Sigmoid colon (tissue), 7 donors: ENCODE results near the gene SNRNP200. TPM values are rescaled to one million over a fixed set of nuclear protein-coding genes. Genes with fewer than 3 reads are reported as not detected.
"Not testable (repeated sequence)": the region's sequence is repeated elsewhere in the genome, so short reads cannot be mapped to it uniquely, and the experiment has no call there.

Source experiments
- DNase-seq: peaks from one replicate; pipeline ENCODE4 v3.0.0-alpha.2; 2019
- H3K27ac ChIP-seq, 4 donors: fragments of 200-600 bp; sonication (generic); one replicate each; pipeline ENCODE4 v1.5.1; 2016 to 2019; ENCODE audit warnings: mild to moderate bottlenecking in 1 of 4
- H3K27me3 ChIP-seq, 3 donors: fragments of 200-600 bp; sonication (generic); one replicate each; pipeline ENCODE4 v1.5.1; 2019; ENCODE audit warnings: mild to moderate bottlenecking in 1 of 3
- H3K36me3 ChIP-seq, 4 donors: fragments of 200-600 bp; sonication (generic); one replicate each; pipeline ENCODE4 v1.5.1; 2016 to 2019
- H3K4me1 ChIP-seq, 4 donors: fragments of 200-600 bp; sonication (generic); one replicate each; pipeline ENCODE4 v1.5.1; 2017 to 2019
- H3K4me3 ChIP-seq, 4 donors: fragments of 200-600 bp; sonication (generic); one replicate each; pipeline ENCODE4 v1.5.1; 2017 to 2019; ENCODE audit warnings: mild to moderate bottlenecking in 2 of 4, moderate library complexity in 1 of 4
- H3K9me3 ChIP-seq, 4 donors: fragments of 200-600 bp in 3 of 4; sonication (generic) in 3 of 4; one replicate each; pipeline versions ENCODE4 v1.5.1 to v1.6.1; 2013 to 2019
- CTCF ChIP-seq, 4 experiments: fragments of 450-650 bp in 3 of 4; fragments of 200-600 bp in 1 of 4; IDR thresholded peaks; one replicate each; pipeline ENCODE4 v1.5.1; 2016 to 2019; ENCODE audit warnings: antibody characterized with exemption in 4 of 4, mild to moderate bottlenecking in 3 of 4, moderate library complexity in 2 of 4
- EP300 ChIP-seq, 4 donors: sonication (generic); formaldehyde crosslinking; IDR thresholded peaks; one replicate each; pipeline ENCODE4 v1.6.1; 2017; ENCODE audit warnings: antibody characterized with exemption in 4 of 4
- POLR2A ChIP-seq, 2 donors: fragments of 450-650 bp; IDR thresholded peaks; one replicate each; pipeline ENCODE4 v1.6.1; 2016; ENCODE audit warnings: antibody characterized with exemption in 2 of 2, mild to moderate bottlenecking in 2 of 2, moderate library complexity in 2 of 2
- POLR2AphosphoS5 ChIP-seq, 4 donors: sonication (generic); formaldehyde crosslinking; IDR thresholded peaks; one replicate each; pipeline ENCODE4 v1.6.1; 2017; ENCODE audit warnings: antibody characterized with exemption in 4 of 4
- WGBS, 2 donors: extraction: QIAGEN DNeasy Blood & Tissue Kit; methylation state at CpG; one replicate each; pipeline ENCODE4 v1.1.7; 2013; 5-methylcytosine and 5-hydroxymethylcytosine counted together
- intact Hi-C: fragments of 100-400 bp; cut with DNase I; formaldehyde crosslinking; loops from one replicate; pipeline ENCODE4 v1.15.1; 2023
- polyA plus RNA-seq, 3 donors: library from polyadenylated mRNA; stranded (reverse); fragments of 200-250 nt; gene quantifications; one replicate each; pipeline ENCODE4 v1.2.3, GENCODE V29; 2013
- total RNA-seq, 4 donors: library from RNA; depleted of rRNA; stranded (reverse); fragments of >200 nt; gene quantifications; one replicate each; pipeline ENCODE4 v1.1.0, GENCODE V29; 2016
- donor health status: healthy with polysubstance abuse.
- donor health status: Bipolar disorder and iron deficiency.
- donor health status: healthy.

Gene SNRNP200
- total and polyA plus RNA-seq, 7 donors, result 26.8 to 86.5 (median 78.9) TPM

GRCh38 chr2:96260387-96261260 lies 44.7 kb downstream of the SNRNP200 start:
- Histone ChIP-seq H3K9me3 (no peaks in the 10 kb centered on the region), H3K27me3 (no peaks in the 10 kb centered on the region), H3K36me3 (peaks cover 0 to 30% (median 9%) of the 10 kb centered on the region in 4 donors), H3K27ac (peak overlapping the region; percentile 76 to 83 (median 80)), H3K4me1 (peaks cover 0 to 76% (median 67%) of the 10 kb centered on the region in 4 donors), H3K4me3 (peak overlapping the region in 1 of 4 donors; percentile 6)
- TF ChIP-seq EP300 (IDR thresholded peaks at IDR 0.05), result no peak
- peak in 2 of 4 donors; percentile 45 to 71 for TF ChIP-seq POLR2AphosphoS5 (IDR thresholded peaks at IDR 0.05)
- no peak for TF ChIP-seq POLR2A (IDR thresholded peaks at IDR 0.05)
- peak in 2 of 4 experiments; percentile 13 for TF ChIP-seq CTCF (IDR thresholded peaks at IDR 0.05)
- 31 to 54% methylated on average over 10 of the region's 10 CpGs for WGBS, 2 donors
- peak; percentile 77 for DNase-seq
- intact Hi-C loops, result loop anchor here (5.0 to 10.0 kb wide), 2 partner anchors 118 to 1096 kb away; partner anchors contain the start of gene ZNF2

- 43 to 69% methylated on average over 5 of the region's 5 CpGs for WGBS, 2 donors
- peaks cover 0 to 41% (median 17%) of the 10 kb centered on the region in 4 donors for H3K36me3 ChIP-seq
Observed at GRCh38 chr2:96259497-96259921, 45.8 kb downstream of the SNRNP200 start.

GRCh38 chr2:96258166-96259022 lies 47.0 kb downstream of the SNRNP200 start:
- 90 to 91% methylated on average over 7 of the region's 7 CpGs for WGBS, 2 donors
- TF ChIP-seq POLR2AphosphoS5 (IDR thresholded peaks at IDR 0.05) (no peak), CTCF (IDR thresholded peaks at IDR 0.05) (no peak), EP300 (IDR thresholded peaks at IDR 0.05) (no peak), POLR2A (IDR thresholded peaks at IDR 0.05) (no peak)
- peak overlapping the region; percentile 76 to 83 (median 80) for H3K27ac ChIP-seq
- H3K4me1 ChIP-seq, result peaks cover 0 to 58% (median 50%) of the 10 kb centered on the region in 4 donors
- intact Hi-C loops, result no loop called here
- H3K27me3 ChIP-seq, result no peaks in the 10 kb centered on the region
- DNase-seq, result peak; percentile 53
- H3K36me3 ChIP-seq, result peaks cover 8 to 44% (median 28%) of the 10 kb centered on the region in 4 donors
- no peak overlapping the region for H3K4me3 ChIP-seq
- no peaks in the 10 kb centered on the region for H3K9me3 ChIP-seq

More at GRCh38 chr2:96259497-96259921, 45.8 kb downstream of the SNRNP200 start:
- Histone ChIP-seq H3K9me3 (no peaks in the 10 kb centered on the region), H3K27me3 (no peaks in the 10 kb centered on the region), H3K4me3 (no peak overlapping the region), H3K4me1 (peaks cover 0 to 69% (median 62%) of the 10 kb centered on the region in 4 donors), H3K27ac (peak overlapping the region; percentile 76 to 83 (median 80))
- DNase-seq, result peak; percentile 63
- TF ChIP-seq POLR2A (IDR thresholded peaks at IDR 0.05) (no peak), POLR2AphosphoS5 (IDR thresholded peaks at IDR 0.05) (peak in 1 of 4 donors; percentile 16), EP300 (IDR thresholded peaks at IDR 0.05) (no peak), CTCF (IDR thresholded peaks at IDR 0.05) (no peak)
- intact Hi-C loops, result no loop called here

- H3K9me3 ChIP-seq, intact Hi-C loops, DNase-seq, H3K27me3 ChIP-seq, H3K4me3 ChIP-seq: not testable (repeated sequence)
- peaks cover 0 to 54% (median 48%) of the 10 kb centered on the region in 4 donors for H3K4me1 ChIP-seq
- H3K36me3 ChIP-seq, result peaks cover 11 to 50% (median 35%) of the 10 kb centered on the region in 4 donors
- peak overlapping the region; percentile 76 to 83 (median 80) for H3K27ac ChIP-seq
- WGBS, 2 donors, result 94% methylated on average over 3 of the region's 3 CpGs
Observed at GRCh38 chr2:96257744-96258143, 47.6 kb downstream of the SNRNP200 start.
